ENCODE data around the gene TAC3. TPM values are rescaled to one million over a fixed set of nuclear protein-coding genes. Genes with fewer than 3 reads are reported as not detected.
"Not testable (repeated sequence)": the region's sequence is repeated elsewhere in the genome, so short reads cannot be mapped to it uniquely, and the experiment has no call there.

Gene TAC3
- total RNA-seq, 1 donor from 2014 or later = not detected

DNA sequence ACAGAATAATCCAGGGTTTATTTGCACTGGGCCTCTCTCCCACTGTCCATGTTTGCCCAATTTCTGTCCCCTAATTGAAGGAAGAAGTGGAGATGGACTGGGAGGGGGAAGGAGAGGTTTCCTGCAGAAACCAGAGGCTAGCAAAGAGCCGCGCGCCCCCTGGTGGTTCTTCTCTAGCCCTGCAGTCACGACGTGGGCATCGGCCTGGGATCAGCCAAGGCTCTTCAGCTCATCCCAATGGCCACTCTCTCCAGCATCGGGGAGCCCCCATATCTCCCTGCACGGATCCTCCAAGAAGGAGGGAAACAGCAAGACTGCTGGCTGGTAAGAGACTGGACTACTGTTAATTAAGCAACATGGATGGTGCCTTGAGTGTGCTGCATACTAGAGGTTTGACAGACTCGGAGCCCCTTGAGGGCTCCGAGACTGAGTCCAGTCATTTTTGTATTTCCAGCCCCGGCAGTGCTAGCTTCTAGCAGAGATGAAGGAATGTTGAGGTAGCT lies 28.7 kb downstream of the TAC3 start:
- intact Hi-C loops (cut with DNase I) = no loop called here
- H3K9me3 ChIP-seq = no peaks in the 10 kb centered on the region
- H3K27me3 ChIP-seq = no peaks in the 10 kb centered on the region
- ATAC-seq (peak; percentile 93), DNase-seq (peak; percentile 91)
- TF ChIP-seq, protein P1, sequence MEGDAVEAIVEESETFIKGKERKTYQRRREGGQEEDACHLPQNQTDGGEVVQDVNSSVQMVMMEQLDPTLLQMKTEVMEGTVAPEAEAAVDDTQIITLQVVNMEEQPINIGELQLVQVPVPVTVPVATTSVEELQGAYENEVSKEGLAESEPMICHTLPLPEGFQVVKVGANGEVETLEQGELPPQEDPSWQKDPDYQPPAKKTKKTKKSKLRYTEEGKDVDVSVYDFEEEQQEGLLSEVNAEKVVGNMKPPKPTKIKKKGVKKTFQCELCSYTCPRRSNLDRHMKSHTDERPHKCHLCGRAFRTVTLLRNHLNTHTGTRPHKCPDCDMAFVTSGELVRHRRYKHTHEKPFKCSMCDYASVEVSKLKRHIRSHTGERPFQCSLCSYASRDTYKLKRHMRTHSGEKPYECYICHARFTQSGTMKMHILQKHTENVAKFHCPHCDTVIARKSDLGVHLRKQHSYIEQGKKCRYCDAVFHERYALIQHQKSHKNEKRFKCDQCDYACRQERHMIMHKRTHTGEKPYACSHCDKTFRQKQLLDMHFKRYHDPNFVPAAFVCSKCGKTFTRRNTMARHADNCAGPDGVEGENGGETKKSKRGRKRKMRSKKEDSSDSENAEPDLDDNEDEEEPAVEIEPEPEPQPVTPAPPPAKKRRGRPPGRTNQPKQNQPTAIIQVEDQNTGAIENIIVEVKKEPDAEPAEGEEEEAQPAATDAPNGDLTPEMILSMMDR (IDR thresholded peaks at IDR 0.05) = peak; percentile 96
- H3K27ac ChIP-seq = no peak overlapping the region
- no peak overlapping the region for H3K4me3 ChIP-seq
- H3K36me3 ChIP-seq = no peaks in the 10 kb centered on the region
- H3K4me1 ChIP-seq = peaks cover 26% of the 10 kb centered on the region

DNA sequence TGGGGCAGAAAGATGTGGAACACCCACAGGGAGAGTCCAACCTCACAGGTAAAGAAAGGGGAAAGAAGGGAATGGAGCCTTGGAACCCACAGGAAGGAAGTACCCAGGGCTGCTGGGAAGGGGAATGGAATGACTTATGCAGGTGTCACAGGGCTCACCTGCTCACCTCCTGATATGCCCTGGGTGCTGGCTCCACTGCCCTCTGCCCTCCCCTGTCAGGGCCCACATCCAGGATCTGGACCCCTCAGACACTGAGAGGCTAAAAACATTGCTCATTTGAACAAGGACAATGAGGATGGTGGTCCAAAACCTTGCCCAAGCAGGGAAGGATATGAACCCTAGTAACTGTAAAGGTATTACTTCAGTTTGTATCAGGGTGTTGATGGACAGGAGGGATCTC lies 29.3 kb downstream of the TAC3 start:
- intact Hi-C loops (cut with DNase I) = no loop called here
- H3K27me3 ChIP-seq = no peaks in the 10 kb centered on the region
- TF ChIP-seq, protein P1 (IDR thresholded peaks at IDR 0.05) = no peak
- H3K4me1 ChIP-seq = peaks cover 26% of the 10 kb centered on the region
- H3K27ac ChIP-seq = no peak overlapping the region
- H3K36me3 ChIP-seq = no peaks in the 10 kb centered on the region
- H3K4me3 ChIP-seq = no peak overlapping the region
- ATAC-seq (no peak), DNase-seq (no peak)
- no peaks in the 10 kb centered on the region for H3K9me3 ChIP-seq

DNA sequence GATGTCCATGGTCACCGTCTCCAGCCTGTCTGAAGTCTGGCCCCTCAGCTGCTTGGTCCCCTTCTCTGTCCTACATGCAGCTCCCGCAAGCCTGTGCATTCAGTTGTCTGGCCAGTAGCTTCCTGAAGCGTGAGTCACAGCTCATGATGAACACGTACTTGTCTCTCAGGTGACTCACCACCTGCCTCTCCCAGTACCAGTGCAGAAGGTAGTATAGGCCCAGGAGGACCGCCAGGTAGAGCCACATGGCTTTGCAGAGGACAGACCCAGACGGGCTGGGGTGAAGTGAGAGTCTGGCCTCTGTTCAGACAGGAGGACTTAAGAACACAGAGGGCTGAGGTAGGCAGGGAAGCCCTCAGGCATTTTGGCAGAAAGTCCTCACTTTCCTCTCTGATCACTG lies 30.6 kb downstream of the TAC3 start:
- DNase-seq; intact Hi-C loops (cut with DNase I): not testable (repeated sequence)
- ATAC-seq = peak; percentile 74

DNA sequence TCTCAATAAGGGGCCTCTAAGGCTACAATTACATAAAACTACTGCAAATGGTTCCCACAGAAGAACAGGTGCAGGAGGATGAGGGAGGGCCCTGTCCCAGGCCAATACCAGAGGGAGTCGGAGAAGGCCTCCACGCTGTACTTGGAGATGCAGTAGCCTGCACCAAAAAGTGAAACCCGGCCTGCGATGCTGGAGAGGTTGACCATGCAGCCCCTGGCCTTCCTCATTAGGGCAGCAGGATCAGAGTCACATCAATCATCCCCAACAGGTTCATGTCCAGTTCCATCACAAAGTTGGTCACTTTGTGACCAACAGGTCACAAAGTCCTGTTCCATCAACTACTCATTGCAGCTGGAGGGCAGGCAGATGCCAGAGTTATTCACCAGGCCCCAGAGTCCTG lies 32.9 kb downstream of the TAC3 start:
- ATAC-seq (no peak), DNase-seq (no peak)
- intact Hi-C loops (cut with DNase I) = no loop called here
- H3K9me3 ChIP-seq = no peaks in the 10 kb centered on the region
- TF ChIP-seq, protein P1 (IDR thresholded peaks at IDR 0.05) = no peak
- H3K4me3 ChIP-seq = no peak overlapping the region
- H3K27me3 ChIP-seq = no peaks in the 10 kb centered on the region
- no peak overlapping the region for H3K27ac ChIP-seq
- H3K36me3 ChIP-seq = no peaks in the 10 kb centered on the region
- H3K4me1 ChIP-seq = peaks cover 8% of the 10 kb centered on the region

More for the DNA sequence above, 30.6 kb downstream of the TAC3 start:
- not testable (repeated sequence) for H3K9me3 ChIP-seq, H3K36me3 ChIP-seq, H3K27me3 ChIP-seq, H3K4me3 ChIP-seq, H3K27ac ChIP-seq
- peaks cover 13% of the 10 kb centered on the region for H3K4me1 ChIP-seq

DNA sequence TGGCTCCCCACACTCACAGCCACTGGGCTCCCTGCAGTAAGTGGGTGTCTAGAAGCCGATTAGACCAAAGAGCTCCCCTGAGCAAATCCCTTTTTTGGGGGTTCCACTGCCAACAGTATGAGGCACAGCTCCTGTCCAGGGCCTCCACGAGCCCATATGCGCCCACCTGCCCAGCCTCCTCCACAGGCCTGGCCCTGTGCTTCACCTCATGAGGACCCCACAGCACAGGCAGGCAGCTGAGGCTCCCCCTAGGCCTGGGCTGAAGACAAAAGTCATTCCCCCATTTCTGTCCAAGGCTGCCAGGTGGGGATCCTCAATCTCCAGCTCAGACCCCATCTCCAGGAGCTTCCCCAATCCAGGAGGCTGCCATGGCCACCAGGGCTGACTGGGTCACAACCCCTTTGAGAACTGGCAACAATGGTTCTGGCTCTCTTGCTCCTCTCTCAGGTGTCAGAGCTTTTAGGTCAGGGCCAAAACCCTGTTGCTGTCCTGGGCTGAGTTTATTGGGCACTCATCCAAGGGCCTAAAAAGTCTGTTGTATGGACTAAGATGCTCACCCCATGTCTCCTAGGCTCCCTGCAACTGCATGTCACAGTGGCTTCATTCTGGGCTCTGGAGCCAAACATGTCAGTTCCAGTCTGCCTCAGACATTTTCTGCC lies 33.6 kb downstream of the TAC3 start:
- H3K27me3 ChIP-seq; H3K4me3 ChIP-seq; DNase-seq; H3K27ac ChIP-seq; H3K9me3 ChIP-seq; ATAC-seq; H3K36me3 ChIP-seq; intact Hi-C loops (cut with DNase I); H3K4me1 ChIP-seq: not testable (repeated sequence)

DNA sequence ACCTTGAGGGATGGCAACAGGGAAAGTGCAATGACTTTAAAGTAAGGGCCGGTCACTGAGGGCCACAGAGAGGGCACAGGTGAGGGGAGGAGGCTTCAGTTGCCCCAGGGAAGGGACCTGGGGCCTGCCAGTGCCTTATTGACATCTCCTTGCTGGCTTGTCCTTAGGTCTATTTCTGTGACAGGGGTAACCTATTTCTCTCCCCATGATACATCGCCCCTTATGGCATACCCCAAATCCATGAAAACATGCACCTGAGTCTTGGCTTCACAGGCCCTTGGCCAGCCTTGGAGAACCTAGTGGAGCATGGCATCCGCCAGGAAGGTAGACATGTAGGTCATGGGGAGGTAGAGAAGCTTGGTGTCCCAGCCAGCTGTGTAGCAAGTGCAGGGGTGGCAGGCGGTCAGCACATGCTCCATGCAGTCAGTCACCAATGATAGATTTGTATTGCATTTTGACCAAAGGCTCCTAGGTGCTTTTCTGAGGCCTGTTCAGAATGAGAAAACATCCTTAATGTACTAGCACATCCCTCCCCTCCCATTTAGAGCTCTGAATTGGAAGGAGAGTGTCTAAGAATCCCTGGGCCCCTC lies 35.3 kb downstream of the TAC3 start:
- no peaks in the 10 kb centered on the region for H3K27me3 ChIP-seq
- H3K9me3 ChIP-seq = no peaks in the 10 kb centered on the region
- no peak for ATAC-seq
- H3K4me3 ChIP-seq = no peak overlapping the region
- intact Hi-C loops (cut with DNase I) = no loop called here
- no peaks in the 10 kb centered on the region for H3K4me1 ChIP-seq
- no peaks in the 10 kb centered on the region for H3K36me3 ChIP-seq
- no peak overlapping the region for H3K27ac ChIP-seq
- TF ChIP-seq, protein P1 (IDR thresholded peaks at IDR 0.05) = no peak
- DNase-seq = no peak
